Measurements from ENCODE around the gene PRSS8. TPM values are rescaled to one million over a fixed set of nuclear protein-coding genes. Genes with fewer than 3 reads are reported as not detected.

The PRSS8 gene
- not detected in 2 replicates for total RNA-seq
- long read RNA-seq: 0 reads

- no peak for DNase-seq (ENCODE audit: low read depth, low spot score)
- no peak for TF ChIP-seq CTCF (conservative IDR thresholded peaks at IDR 0.05)
- Mint-ChIP-seq H3K9me3 (no peaks in the 10 kb centered on the region), H3K4me1 (peaks cover 21% of the 10 kb centered on the region), H3K27me3 (ENCODE audit: low read depth) (peaks cover 12% of the 10 kb centered on the region), H3K27ac (ENCODE audit: unreplicated experiment) (peak within 1 kb of the TSS; percentile 60), H3K4me3 (peak within 1 kb of the TSS; percentile 36), H3K36me3 (ENCODE audit: low read depth) (no peaks in the 10 kb centered on the region)
Observed at GRCh38 chr16:31135535-31136286, at the start of gene PRSS8. Gene PRSS8 (minus strand): TSS chr16:31135727. CDS start chr16:31135498, 229 bp downstream.

DNA sequence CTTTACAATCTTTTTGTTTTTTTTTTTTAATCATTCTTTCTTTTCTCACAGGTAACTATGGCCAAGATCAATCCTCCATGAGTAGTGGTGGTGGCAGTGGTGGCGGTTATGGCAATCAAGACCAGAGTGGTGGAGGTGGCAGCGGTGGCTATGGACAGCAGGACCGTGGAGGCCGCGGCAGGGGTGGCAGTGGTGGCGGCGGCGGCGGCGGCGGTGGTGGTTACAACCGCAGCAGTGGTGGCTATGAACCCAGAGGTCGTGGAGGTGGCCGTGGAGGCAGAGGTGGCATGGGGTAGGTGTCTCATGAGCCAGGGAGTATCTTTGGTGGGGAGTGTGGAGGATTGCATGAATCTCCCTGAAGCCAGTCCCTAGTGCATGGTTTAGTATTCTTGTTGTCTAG, 49.4 kb upstream of the PRSS8 start:
- H3K9me3 Mint-ChIP-seq: no peaks in the 10 kb centered on the region
- TF ChIP-seq CTCF (conservative IDR thresholded peaks at IDR 0.05): no peak
- peak overlapping the region; percentile 60 for H3K4me3 Mint-ChIP-seq
- no peak overlapping the region for H3K27ac Mint-ChIP-seq (ENCODE audit: unreplicated experiment)
- peaks cover 65% of the 10 kb centered on the region for H3K4me1 Mint-ChIP-seq
- no peak for DNase-seq (ENCODE audit: low read depth, low spot score)
- H3K36me3 Mint-ChIP-seq (ENCODE audit: low read depth): peaks cover 80% of the 10 kb centered on the region
- peaks cover 50% of the 10 kb centered on the region for H3K27me3 Mint-ChIP-seq (ENCODE audit: low read depth)

GRCh38 chr16:31183432-31184428, 48.2 kb upstream of the PRSS8 start:
- peaks cover 70% of the 10 kb centered on the region for H3K36me3 Mint-ChIP-seq (ENCODE audit: low read depth)
- H3K27me3 Mint-ChIP-seq (ENCODE audit: low read depth): peaks cover 49% of the 10 kb centered on the region
- DNase-seq (ENCODE audit: low read depth, low spot score): no peak

DNA sequence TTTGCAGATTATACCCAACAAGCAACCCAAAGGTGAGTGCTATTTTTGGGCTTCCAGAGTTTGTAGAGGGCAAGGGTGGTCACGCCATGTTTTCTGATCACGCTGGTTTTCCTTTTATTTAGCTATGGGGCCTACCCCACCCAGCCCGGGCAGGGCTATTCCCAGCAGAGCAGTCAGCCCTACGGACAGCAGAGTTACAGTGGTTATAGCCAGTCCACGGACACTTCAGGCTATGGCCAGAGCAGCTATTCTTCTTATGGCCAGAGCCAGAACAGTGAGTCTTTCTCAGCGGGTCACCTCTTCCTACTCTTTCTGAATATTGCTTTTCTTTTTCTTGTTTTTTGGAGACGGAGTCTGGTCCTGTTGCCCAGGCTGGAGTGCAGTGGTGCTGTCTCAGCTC, 46.9 kb upstream of the PRSS8 start:
- peak overlapping the region; percentile 38 for H3K27ac Mint-ChIP-seq (ENCODE audit: unreplicated experiment)
- TF ChIP-seq CTCF (conservative IDR thresholded peaks at IDR 0.05): no peak
- H3K9me3 Mint-ChIP-seq: no peaks in the 10 kb centered on the region

More at GRCh38 chr16:31183432-31184428, 48.2 kb upstream of the PRSS8 start:
- Mint-ChIP-seq H3K27ac (ENCODE audit: unreplicated experiment) (peak overlapping the region; percentile 93), H3K9me3 (no peaks in the 10 kb centered on the region), H3K4me3 (peak overlapping the region; percentile 99), H3K4me1 (peaks cover 70% of the 10 kb centered on the region)
- no peak for TF ChIP-seq CTCF (conservative IDR thresholded peaks at IDR 0.05)

DNA sequence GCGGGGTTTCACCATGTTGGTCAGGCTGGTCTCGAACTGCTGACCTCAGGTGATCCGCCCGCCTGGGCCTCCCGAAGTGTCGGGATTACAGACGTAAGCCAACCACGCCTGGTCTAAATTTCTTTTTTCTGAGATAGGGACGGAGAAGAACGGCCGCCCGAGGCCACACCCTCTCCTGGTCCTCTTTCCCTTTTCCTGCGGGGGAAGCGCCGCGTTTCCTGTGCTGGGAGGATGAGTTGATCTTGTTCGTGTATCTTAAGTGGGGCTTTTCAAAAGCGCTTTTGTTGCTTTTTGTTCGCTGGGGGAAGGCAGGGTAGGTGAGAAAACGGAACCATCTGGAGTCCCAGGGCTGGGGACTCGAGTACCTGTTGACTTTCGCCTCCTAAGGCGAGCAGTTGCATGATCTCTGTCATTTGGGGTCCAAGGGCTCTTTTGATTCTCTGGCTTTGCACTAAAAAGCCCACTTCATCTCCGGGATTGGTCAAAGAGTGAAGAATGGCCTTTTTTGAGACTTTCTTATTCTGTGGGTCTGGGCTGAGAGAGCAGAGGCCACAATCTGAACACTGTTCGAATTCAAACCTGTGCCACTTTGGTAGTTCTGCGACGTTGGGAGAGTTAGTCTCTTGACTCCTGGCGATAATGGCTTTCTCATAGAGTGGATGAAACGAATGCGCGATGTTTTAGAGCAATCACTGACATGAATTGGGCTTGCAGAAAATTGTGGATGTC, 45.7 kb upstream of the PRSS8 start:
- H3K27me3 Mint-ChIP-seq (ENCODE audit: low read depth): peaks cover 36% of the 10 kb centered on the region
- peak overlapping the region; percentile 99 for H3K4me3 Mint-ChIP-seq
- DNase-seq (ENCODE audit: low read depth, low spot score): no peak
- peaks cover 66% of the 10 kb centered on the region for H3K4me1 Mint-ChIP-seq
- peak overlapping the region; percentile 100 for H3K27ac Mint-ChIP-seq (ENCODE audit: unreplicated experiment)
- H3K9me3 Mint-ChIP-seq: no peaks in the 10 kb centered on the region
- H3K36me3 Mint-ChIP-seq (ENCODE audit: low read depth): peaks cover 46% of the 10 kb centered on the region
- TF ChIP-seq CTCF (conservative IDR thresholded peaks at IDR 0.05): no peak

More for the DNA sequence above, 46.9 kb upstream of the PRSS8 start:
- Mint-ChIP-seq H3K36me3 (ENCODE audit: low read depth) (peaks cover 57% of the 10 kb centered on the region), H3K27me3 (ENCODE audit: low read depth) (peaks cover 41% of the 10 kb centered on the region), H3K4me3 (peak overlapping the region; percentile 99), H3K4me1 (peaks cover 73% of the 10 kb centered on the region)
- no peak for DNase-seq (ENCODE audit: low read depth, low spot score)
